ENCODE measurements around the gene MCF2L2. TPM values are rescaled to one million over a fixed set of nuclear protein-coding genes. Genes with fewer than 3 reads are reported as not detected.

MCF2L2 gene
- total RNA-seq, 1 donor from 2014 or later, result 2.1 TPM

GRCh38 chr3:183156266-183156665 lies 272.2 kb downstream of the MCF2L2 start:
- Mint-ChIP-seq H3K27me3 (ENCODE audit: low read depth) (peaks cover 12% of the 10 kb centered on the region), H3K4me1 (no peaks in the 10 kb centered on the region), H3K36me3 (ENCODE audit: low read depth) (no peaks in the 10 kb centered on the region), H3K9me3 (no peaks in the 10 kb centered on the region), H3K27ac (ENCODE audit: unreplicated experiment) (no peak overlapping the region), H3K4me3 (no peak overlapping the region)
- DNase-seq (ENCODE audit: low read depth, low spot score), result no peak
- no peak for TF ChIP-seq CTCF (conservative IDR thresholded peaks at IDR 0.05)

DNA sequence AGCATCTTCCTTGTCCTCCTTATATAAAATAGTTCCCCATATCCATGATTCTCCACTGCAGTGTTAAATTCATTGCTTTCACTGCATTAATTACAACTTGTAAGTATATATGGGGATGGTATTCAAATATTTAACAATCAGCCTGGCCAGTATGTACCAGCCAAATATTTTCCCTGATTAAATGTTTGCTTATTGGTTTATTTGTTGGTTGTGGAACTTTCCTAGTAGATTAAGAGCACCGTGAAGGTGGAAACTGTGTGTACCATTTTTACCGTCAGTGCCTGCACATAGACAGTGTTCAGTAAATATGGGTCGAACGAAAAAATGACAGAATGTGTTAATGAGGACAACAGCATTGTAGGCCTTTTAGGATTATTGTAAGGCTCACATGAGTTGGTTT lies 272.9 kb downstream of the MCF2L2 start:
- TF ChIP-seq CTCF (conservative IDR thresholded peaks at IDR 0.05), result no peak
- peaks cover 12% of the 10 kb centered on the region for H3K27me3 Mint-ChIP-seq (ENCODE audit: low read depth)
- DNase-seq (ENCODE audit: low read depth, low spot score), result no peak
- H3K27ac Mint-ChIP-seq (ENCODE audit: unreplicated experiment), result no peak overlapping the region
- H3K9me3 Mint-ChIP-seq, result no peaks in the 10 kb centered on the region
- H3K4me3 Mint-ChIP-seq, result no peak overlapping the region
- H3K36me3 Mint-ChIP-seq (ENCODE audit: low read depth), result no peaks in the 10 kb centered on the region
- no peaks in the 10 kb centered on the region for H3K4me1 Mint-ChIP-seq

GRCh38 chr3:183153210-183153950 lies 275.0 kb downstream of the MCF2L2 start:
- DNase-seq (ENCODE audit: low read depth, low spot score), result no peak
- Mint-ChIP-seq H3K36me3 (ENCODE audit: low read depth) (no peaks in the 10 kb centered on the region), H3K27ac (ENCODE audit: unreplicated experiment) (no peak overlapping the region), H3K9me3 (no peaks in the 10 kb centered on the region), H3K4me3 (no peak overlapping the region), H3K4me1 (no peaks in the 10 kb centered on the region), H3K27me3 (ENCODE audit: low read depth) (peaks cover 3% of the 10 kb centered on the region)
- TF ChIP-seq CTCF (conservative IDR thresholded peaks at IDR 0.05), result no peak

DNA sequence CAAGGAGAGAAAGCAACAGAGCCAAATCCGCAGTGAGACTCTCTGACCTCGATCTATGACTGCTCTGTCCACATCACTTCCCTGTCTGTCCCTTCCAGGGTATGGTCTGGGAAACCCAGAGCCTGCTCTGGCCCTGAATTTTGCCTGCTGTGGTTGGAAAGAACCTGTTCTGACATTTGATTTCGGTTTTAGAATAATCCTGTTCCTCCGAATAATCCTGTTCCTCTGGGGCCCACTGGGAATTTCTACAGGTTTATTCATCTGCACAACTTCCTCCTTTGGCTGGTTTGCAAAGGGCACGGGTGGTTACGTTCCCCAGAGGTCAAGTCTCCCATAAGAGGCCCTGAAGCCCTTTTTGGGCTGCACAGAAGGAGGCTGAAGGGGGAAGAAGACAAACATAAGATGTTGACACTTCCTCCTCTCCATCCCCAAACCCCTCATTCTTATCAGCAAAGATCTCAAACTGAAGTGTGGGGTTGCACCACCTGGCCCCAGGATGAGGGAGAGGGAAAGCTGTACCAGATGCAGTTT lies 276.5 kb downstream of the MCF2L2 start:
- no peak overlapping the region for H3K27ac Mint-ChIP-seq (ENCODE audit: unreplicated experiment)
- H3K4me1 Mint-ChIP-seq, result no peaks in the 10 kb centered on the region
- no peak for TF ChIP-seq CTCF (conservative IDR thresholded peaks at IDR 0.05)
- no peaks in the 10 kb centered on the region for H3K36me3 Mint-ChIP-seq (ENCODE audit: low read depth)
- no peak for DNase-seq (ENCODE audit: low read depth, low spot score)
- H3K27me3 Mint-ChIP-seq (ENCODE audit: low read depth), result peaks cover 5% of the 10 kb centered on the region
- no peaks in the 10 kb centered on the region for H3K9me3 Mint-ChIP-seq
- no peak overlapping the region for H3K4me3 Mint-ChIP-seq

DNA sequence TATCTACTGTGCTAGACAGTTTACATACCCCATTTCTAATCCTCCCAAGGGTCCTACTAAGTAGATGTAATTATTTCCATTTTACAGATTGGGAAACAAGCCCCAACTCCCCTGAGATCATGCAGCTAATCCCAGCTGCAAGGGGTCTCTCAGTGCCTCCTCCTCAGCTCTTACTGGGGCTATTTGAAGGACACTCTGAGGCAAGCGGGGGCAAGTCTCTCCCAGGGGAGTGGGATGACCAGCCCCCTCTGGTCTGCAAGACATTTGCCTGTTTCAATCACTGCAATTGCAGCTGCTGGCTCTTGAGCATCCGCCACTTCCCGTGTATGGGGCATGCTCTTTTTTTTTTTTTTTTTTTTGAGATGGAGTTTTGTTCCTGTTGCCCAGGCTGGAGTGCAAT lies 277.3 kb downstream of the MCF2L2 start:
- TF ChIP-seq CTCF (conservative IDR thresholded peaks at IDR 0.05), result no peak
- Mint-ChIP-seq H3K4me1 (no peaks in the 10 kb centered on the region), H3K4me3 (no peak overlapping the region), H3K9me3 (no peaks in the 10 kb centered on the region), H3K27me3 (ENCODE audit: low read depth) (peaks cover 5% of the 10 kb centered on the region), H3K27ac (ENCODE audit: unreplicated experiment) (no peak overlapping the region), H3K36me3 (ENCODE audit: low read depth) (no peaks in the 10 kb centered on the region)
- no peak for DNase-seq (ENCODE audit: low read depth, low spot score)
